NCI-H774 (cell line): Measurements from ENCODE around the gene RPSA.
"Not testable (repeated sequence)": the region's sequence is repeated elsewhere in the genome, so short reads cannot be mapped to it uniquely, and the experiment has no call there.

Source experiments
- DNase-seq: peaks from one replicate; lab custom pipeline; 2025; lab: John Stamatoyannopoulos, UW

The RPSA gene

GRCh38 chr3:39406368-39407258, at the start of gene RPSA:
Gene RPSA (plus strand): TSS chr3:39406720. CDS start chr3:39407654, 934 bp downstream.
- peak; percentile 86 for DNase-seq

GRCh38 chr3:39358333-39358732, 48.2 kb upstream of the RPSA start:
- no peak for DNase-seq

GRCh38 chr3:39361252-39361927, 45.1 kb upstream of the RPSA start:
- DNase-seq: no peak

- DNase-seq: peak; percentile 33
Measured at GRCh38 chr3:39362192-39362591, 44.3 kb upstream of the RPSA start.

- peak; percentile 30 for DNase-seq
Measured at GRCh38 chr3:39362812-39363211, 43.7 kb upstream of the RPSA start.

- not testable (repeated sequence) for DNase-seq
Measured at GRCh38 chr3:39370450-39370849, 36.1 kb upstream of the RPSA start.

- no peak for DNase-seq
Measured at GRCh38 chr3:39372833-39373232, 33.7 kb upstream of the RPSA start.

GRCh38 chr3:39376959-39377634, 29.4 kb upstream of the RPSA start:
- no peak for DNase-seq

GRCh38 chr3:39378088-39378487, 28.4 kb upstream of the RPSA start:
- DNase-seq: no peak

- no peak for DNase-seq
Measured at GRCh38 chr3:39378957-39379777, 27.4 kb upstream of the RPSA start.

GRCh38 chr3:39379778-39380155, 26.8 kb upstream of the RPSA start:
- DNase-seq: no peak

GRCh38 chr3:39381432-39381831, 25.1 kb upstream of the RPSA start:
- no peak for DNase-seq

- DNase-seq: no peak
Measured at GRCh38 chr3:39383045-39383880, 23.3 kb upstream of the RPSA start, which contains the start of gene SLC25A38. Gene SLC25A38 (plus strand): TSS chr3:39383370. CDS start chr3:39383725, 355 bp downstream.

GRCh38 chr3:39383881-39384664, 22.4 kb upstream of the RPSA start:
- DNase-seq: no peak

- DNase-seq: no peak
Measured at GRCh38 chr3:39384665-39385000, 21.9 kb upstream of the RPSA start.

GRCh38 chr3:39385456-39386090, 20.9 kb upstream of the RPSA start:
- DNase-seq: no peak

- no peak for DNase-seq
Measured at GRCh38 chr3:39386318-39386717, 20.2 kb upstream of the RPSA start.

- DNase-seq: no peak
Measured at GRCh38 chr3:39387411-39387975, 19.0 kb upstream of the RPSA start.

GRCh38 chr3:39388153-39388552, 18.4 kb upstream of the RPSA start:
- no peak for DNase-seq
